ENCODE measurements around the gene UBE2V1.
"Not testable (repeated sequence)": the region's sequence is repeated elsewhere in the genome, so short reads cannot be mapped to it uniquely, and the experiment has no call there.

Gene UBE2V1

DNA sequence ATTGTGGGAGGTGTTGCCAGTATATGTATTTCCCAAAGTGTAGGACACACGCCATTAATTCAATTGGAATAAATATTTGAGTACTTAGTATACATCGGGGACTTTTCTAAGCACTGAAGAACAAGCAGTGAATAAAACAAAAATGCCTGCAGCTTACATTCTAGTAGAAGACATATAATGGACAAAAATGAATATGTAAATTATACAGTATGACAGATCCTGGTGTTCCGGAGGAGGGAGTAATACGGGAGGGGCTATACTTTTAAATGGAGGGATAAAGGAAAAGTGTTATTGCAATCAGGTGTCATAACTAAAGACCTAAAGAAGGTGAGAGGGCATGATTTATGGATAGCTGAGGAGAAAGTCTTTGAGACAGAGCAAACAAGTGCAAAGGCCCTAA, 15.1 kb downstream of the UBE2V1 start:
- H3K4me3 ChIP-seq (ENCODE audit: low read depth, low read length): no peak overlapping the region

DNA sequence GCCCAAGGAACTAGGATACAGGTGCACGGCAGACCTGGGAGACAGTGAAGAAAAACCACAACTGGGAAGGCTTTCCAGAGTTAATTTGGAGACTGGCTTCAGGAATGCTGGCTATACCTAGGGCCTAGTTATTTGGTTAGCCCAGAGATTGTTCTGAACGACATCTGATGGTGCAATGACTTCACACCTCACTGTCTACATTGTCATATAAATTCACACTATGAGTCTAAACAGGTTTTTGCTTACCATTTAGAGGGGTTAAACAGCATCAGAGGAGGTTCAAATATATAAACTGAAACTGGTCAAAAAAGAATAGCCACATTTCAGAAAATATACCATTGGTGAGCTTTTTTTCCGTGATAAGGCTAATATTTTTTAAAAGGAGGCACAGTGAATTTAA, 16.7 kb downstream of the UBE2V1 start:
- no peak overlapping the region for H3K4me3 ChIP-seq (ENCODE audit: low read depth, low read length)

- H3K4me3 ChIP-seq (ENCODE audit: low read depth, low read length): no peak overlapping the region
These were observed 17.4 kb downstream of the UBE2V1 start for GRCh38 chr20:50095476-50096078.

DNA sequence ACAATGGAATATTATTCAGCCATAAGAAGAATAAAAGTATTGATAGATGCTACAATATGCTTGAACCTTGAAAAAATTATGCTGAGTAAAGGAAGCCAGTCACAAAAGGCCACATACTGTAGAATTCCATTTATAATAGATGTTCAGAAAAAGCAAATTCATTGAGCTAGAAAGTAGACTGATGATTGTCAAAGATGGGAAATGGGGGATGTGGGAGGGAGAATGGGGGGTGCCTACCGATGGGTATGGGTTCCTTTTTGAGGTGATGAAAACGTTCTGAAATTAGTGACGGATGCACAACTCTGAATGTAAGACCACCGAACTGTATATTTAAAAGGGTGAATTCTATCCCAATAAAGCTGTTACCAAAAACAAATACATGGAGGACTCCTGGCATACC, 18.4 kb downstream of the UBE2V1 start:
- no peak overlapping the region for H3K4me3 ChIP-seq (ENCODE audit: low read depth, low read length)

GRCh38 chr20:50093240-50093639, 19.7 kb downstream of the UBE2V1 start:
- H3K4me3 ChIP-seq (ENCODE audit: low read depth, low read length): no peak overlapping the region

DNA sequence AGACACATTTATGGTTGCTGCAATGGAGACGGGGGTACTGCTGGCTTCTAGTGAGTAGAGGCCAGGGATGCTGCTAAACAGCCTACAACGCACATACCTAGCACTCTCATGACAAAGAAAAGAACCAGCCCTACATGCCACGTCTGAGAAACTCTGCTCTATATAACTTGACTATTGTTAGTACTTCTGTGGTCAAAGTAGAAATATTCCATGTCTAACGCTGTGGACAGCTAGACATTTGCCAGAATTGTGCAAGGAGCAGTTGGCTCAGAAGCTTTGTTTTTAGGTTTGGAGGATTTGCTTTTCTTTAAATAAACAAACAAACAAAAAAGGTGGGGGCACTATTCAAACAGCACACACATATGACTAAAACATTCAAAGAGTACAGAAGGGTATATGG, 20.5 kb downstream of the UBE2V1 start:
- H3K4me3 ChIP-seq (ENCODE audit: low read depth, low read length): no peak overlapping the region

GRCh38 chr20:50089787-50090177, 23.2 kb downstream of the UBE2V1 start:
- no peak overlapping the region for H3K4me3 ChIP-seq (ENCODE audit: low read depth, low read length)

- no peak overlapping the region for H3K4me3 ChIP-seq (ENCODE audit: low read depth, low read length)
These were observed 23.7 kb downstream of the UBE2V1 start for GRCh38 chr20:50089140-50089786.

- no peak overlapping the region for H3K4me3 ChIP-seq (ENCODE audit: low read depth, low read length)
These were observed 24.9 kb downstream of the UBE2V1 start for GRCh38 chr20:50088022-50088421.

- H3K4me3 ChIP-seq (ENCODE audit: low read depth, low read length): no peak overlapping the region
These were observed 27.2 kb downstream of the UBE2V1 start for GRCh38 chr20:50085481-50086365.

DNA sequence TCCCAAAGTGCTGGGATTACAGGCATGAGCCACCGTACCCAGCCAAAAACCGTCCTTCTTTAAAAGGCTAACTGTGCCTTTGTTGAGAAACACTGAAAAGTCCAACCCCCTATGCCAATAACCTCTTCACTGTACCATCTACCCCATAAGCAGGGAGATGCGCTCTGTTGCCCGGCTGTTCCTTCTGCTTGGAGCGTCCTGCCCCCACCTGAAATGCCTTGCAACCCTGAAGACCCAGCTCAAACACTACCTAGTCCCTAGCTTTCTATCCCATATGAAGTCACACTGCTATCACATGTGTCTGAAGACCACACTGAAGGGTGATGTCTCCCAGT, 27.8 kb downstream of the UBE2V1 start:
- H3K4me3 ChIP-seq (ENCODE audit: low read depth, low read length): no peak overlapping the region

DNA sequence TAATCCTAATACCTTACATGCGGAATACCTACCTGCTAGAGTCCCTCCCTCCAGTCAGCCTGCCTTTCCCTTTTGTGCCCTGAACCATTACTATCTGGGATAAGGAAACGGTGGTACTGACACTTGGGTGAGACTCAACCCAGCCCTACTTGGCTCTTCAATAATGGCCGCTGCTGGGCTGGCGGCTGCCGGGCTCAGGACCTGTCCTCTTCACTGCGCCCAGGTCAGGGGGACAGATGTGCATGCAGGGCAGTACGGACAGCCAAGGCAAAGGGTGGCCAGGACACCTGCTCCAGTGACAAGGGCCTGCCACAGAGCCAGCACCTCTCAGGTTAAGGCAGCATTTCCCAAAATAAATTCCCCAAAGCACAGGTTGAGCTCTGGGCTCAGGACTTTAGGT, 29.9 kb downstream of the UBE2V1 start:
- no peak overlapping the region for H3K4me3 ChIP-seq (ENCODE audit: low read depth, low read length)

GRCh38 chr20:50082056-50082455, 30.9 kb downstream of the UBE2V1 start:
- not testable (repeated sequence) for H3K4me3 ChIP-seq (ENCODE audit: low read depth, low read length)

- no peak overlapping the region for H3K4me3 ChIP-seq (ENCODE audit: low read depth, low read length)
These were observed 34.9 kb downstream of the UBE2V1 start for GRCh38 chr20:50077818-50078601.

DNA sequence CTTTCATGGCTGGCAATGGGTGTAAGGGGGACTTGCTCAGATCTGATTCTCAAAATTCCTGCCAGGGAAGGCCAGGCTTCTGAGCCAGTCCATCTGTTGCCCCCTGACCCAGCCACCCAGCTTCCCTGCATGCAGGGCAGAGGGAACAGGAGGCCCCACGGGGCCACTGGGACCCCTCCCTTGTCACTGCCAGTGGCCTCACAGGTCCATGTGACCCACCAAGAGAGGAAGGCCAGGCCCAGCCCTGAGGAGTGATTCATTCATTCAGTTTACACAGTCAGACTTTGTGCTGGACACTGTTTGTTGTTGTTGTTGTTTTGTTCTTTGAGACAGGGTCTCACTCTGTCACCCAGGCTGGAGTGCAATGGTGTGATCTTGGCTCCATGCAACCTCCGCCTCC, 39.5 kb downstream of the UBE2V1 start:
- H3K4me3 ChIP-seq (ENCODE audit: low read depth, low read length): no peak overlapping the region

DNA sequence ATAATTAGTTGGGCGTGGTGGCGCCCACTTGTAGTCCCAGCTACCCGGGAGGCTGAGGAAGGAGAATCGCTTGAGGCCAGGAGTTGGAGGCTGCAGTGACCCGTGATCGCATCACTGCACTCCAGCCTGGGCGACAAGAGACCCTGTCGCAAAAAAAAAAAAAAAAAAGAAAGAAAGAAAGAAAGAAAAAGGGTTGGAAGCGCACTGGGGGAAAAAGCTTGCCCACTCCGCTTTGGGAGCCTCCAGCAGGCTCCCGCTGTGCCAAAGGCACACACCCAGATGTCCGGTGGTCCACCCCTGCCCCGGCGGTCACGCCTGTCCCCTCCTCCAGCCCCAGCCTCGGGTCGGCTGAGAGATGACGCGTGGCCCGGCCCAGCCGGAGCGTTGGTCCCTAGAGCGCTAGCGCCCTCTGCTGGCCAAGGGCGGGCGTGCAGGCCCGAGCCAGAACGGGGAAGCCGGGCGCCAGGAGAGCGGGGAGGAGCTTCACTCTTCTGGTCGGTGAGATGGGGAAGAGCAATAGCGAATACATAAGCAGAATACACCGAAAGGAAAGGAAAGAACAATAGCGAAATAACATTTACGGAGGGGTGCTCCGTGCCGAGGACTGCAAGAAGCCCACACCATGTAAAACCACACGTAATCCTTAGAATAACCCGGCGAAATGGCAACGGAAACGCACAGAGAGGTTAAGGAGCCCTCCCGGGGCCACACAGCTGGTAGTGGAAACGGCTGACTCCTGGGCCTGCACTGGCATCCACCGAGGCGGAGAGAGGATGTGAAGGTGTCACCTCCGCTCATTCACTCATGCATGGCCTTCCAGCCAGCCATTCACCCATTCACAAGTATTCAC, 41.7 kb downstream of the UBE2V1 start:
- no peak overlapping the region for H3K4me3 ChIP-seq (ENCODE audit: low read depth, low read length)

GRCh38 chr20:50070361-50070760, 42.6 kb downstream of the UBE2V1 start:
- H3K4me3 ChIP-seq (ENCODE audit: low read depth, low read length): no peak overlapping the region

- no peak overlapping the region for H3K4me3 ChIP-seq (ENCODE audit: low read depth, low read length)
These were observed 44.8 kb downstream of the UBE2V1 start for GRCh38 chr20:50068041-50068651.

GRCh38 chr20:50067461-50067860, 45.5 kb downstream of the UBE2V1 start:
- no peak overlapping the region for H3K4me3 ChIP-seq (ENCODE audit: low read depth, low read length)

DNA sequence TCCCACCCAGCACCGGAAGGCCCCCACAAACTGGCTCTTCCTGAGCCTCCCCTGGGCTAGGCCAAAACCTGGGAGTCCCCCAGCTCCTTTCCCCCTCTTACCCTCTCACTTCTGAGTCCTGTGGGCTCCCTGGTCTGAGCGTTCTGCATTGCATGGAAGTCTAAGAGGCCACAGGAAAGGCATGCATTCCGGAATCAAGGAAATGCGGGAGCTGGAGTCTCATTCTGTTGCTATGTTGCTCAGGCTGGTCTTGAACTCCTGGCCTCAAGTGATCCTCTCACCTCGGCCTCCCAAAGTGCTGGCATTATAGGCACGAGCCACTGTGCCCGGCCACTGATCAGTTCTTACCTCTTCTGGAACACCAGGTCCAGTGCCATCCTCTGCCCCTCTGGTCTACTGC, 45.9 kb downstream of the UBE2V1 start:
- H3K4me3 ChIP-seq (ENCODE audit: low read depth, low read length): no peak overlapping the region

Data from iPS-11a (cell line).